Measurements from ENCODE around the gene SEC11A. TPM values are rescaled to one million over a fixed set of nuclear protein-coding genes. Genes with fewer than 3 reads are reported as not detected.

The SEC11A gene
- total and polyA plus RNA-seq, 2 donors (not counting 1 experiment from before 2014, with no cell fraction given) = 23.1 to 78.0 TPM

DNA sequence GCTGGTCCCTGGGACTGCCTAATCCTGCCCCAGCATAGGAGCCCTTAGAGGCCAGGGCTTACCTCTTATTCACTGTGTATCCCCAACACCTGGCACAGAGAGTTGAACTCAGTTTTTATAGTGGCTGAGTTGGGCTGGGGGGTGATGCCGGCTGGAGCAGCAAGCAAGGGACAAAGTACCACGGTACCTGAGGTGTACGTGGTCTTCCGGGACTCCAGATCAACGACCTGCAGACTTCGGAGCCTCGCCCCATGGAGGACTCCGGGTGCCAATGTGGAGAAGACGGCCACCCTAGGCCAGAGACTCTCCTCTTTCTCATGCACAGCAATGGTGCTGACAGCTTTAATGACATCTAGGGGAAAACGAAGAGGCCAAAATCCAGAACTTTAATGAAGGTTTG lies 69.9 kb downstream of the SEC11A start:
- Mint-ChIP-seq H3K27me3 (no peaks in the 10 kb centered on the region), H3K9me3 (ENCODE audit: insufficient read depth) (no peaks in the 10 kb centered on the region), H3K4me1 (peaks cover 11% of the 10 kb centered on the region), H3K27ac (no peak overlapping the region), H3K4me3 (no peak overlapping the region)
- H3K4me1 ChIP-seq (ENCODE audit: control insufficient read depth in 2 of 2, insufficient read depth in 2 of 2, low read length in 2 of 2) = peaks cover 4 to 5% of the 10 kb centered on the region in 2 donors
- peaks cover 4 to 71% of the 10 kb centered on the region in 2 experiments for H3K36me3 ChIP-seq (replicated peaks in 1 of 2; ENCODE audit: control extremely low read depth in 1 of 2, control insufficient read depth in 1 of 2, extremely low read depth in 1 of 2, insufficient read depth in 2 of 2, low read length in 1 of 2)
- no peak for TF ChIP-seq EZH2 (IDR thresholded peaks at IDR 0.05; ENCODE audit: borderline replicate concordance, insufficient read depth, low read depth, low read length, poor library complexity, severe bottlenecking)
- TF ChIP-seq, protein P1, sequence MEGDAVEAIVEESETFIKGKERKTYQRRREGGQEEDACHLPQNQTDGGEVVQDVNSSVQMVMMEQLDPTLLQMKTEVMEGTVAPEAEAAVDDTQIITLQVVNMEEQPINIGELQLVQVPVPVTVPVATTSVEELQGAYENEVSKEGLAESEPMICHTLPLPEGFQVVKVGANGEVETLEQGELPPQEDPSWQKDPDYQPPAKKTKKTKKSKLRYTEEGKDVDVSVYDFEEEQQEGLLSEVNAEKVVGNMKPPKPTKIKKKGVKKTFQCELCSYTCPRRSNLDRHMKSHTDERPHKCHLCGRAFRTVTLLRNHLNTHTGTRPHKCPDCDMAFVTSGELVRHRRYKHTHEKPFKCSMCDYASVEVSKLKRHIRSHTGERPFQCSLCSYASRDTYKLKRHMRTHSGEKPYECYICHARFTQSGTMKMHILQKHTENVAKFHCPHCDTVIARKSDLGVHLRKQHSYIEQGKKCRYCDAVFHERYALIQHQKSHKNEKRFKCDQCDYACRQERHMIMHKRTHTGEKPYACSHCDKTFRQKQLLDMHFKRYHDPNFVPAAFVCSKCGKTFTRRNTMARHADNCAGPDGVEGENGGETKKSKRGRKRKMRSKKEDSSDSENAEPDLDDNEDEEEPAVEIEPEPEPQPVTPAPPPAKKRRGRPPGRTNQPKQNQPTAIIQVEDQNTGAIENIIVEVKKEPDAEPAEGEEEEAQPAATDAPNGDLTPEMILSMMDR (IDR thresholded peaks at IDR 0.05) = no peak
- no peaks in the 10 kb centered on the region for H3K79me2 ChIP-seq (ENCODE audit: control insufficient read depth, insufficient read depth, low read length)
- no peak overlapping the region for H3K9ac ChIP-seq (ENCODE audit: low read length)
- POLR2A ChIA-PET = no interaction called here
- H3K9me3 ChIP-seq (ENCODE audit: control extremely low read depth in 1 of 3, control insufficient read depth in 2 of 3, insufficient read depth in 1 of 3, low read length in 2 of 3) = no peaks in the 10 kb centered on the region
- CTCF ChIA-PET = no interaction called here
- intact Hi-C loops (cut with micrococcal nuclease) = no loop called here
- no peaks in the 10 kb centered on the region for H3K27me3 ChIP-seq (replicated peaks in 1 of 4; ENCODE audit: control extremely low read depth in 1 of 4, control insufficient read depth in 3 of 4, insufficient read depth in 4 of 4, low read length in 3 of 4)
- no peak overlapping the region for H3K27ac ChIP-seq (ENCODE audit: low read length in 2 of 2)
- H3K4me2 ChIP-seq (replicated peaks; ENCODE audit: low read depth, low read length, poor library complexity, severe bottlenecking) = no peak overlapping the region
- H3K4me3 ChIP-seq (ENCODE audit: control extremely low read depth in 1 of 5, extremely low read depth in 1 of 5, insufficient read depth in 1 of 5, low read depth in 2 of 5, low read length in 4 of 5) = no peak overlapping the region
- H4K20me1 ChIP-seq (ENCODE audit: control insufficient read depth, insufficient read depth, low read length, poor library complexity, severe bottlenecking) = peaks cover 5% of the 10 kb centered on the region
- H2AFZ ChIP-seq (ENCODE audit: insufficient read depth, low read depth, low read length, poor library complexity, severe bottlenecking) = no peak overlapping the region
- no peak for ATAC-seq (ENCODE audit: low read depth)
- no peak for DNase-seq
- 100% methylated on average over 6 of the region's 10 CpGs for WGBS (ENCODE audit: insufficient coverage)

DNA sequence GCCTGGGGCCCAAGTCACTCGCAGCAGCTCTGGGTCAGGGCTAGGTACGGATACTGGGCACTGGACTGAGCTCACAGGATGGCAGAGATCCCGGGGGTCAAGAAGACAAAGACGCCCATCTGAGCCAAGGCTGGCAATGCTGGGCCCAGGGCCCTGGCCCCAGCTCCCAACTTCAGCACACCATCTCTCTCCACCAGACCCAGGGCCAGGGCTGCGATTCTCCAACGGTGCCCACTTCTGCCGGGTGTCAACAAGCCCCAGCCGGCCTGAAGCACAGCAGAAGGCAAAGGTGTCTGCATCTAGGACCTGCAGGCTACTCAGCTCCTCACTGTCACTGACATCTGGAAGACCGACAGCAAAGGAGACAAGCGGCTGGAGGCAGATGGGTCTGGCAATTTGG lies 70.4 kb downstream of the SEC11A start:
- H3K9ac ChIP-seq (ENCODE audit: low read length) = no peak overlapping the region
- CTCF ChIA-PET = no interaction called here
- H3K9me3 ChIP-seq (ENCODE audit: control extremely low read depth in 1 of 3, control insufficient read depth in 2 of 3, insufficient read depth in 1 of 3, low read length in 2 of 3) = no peaks in the 10 kb centered on the region

More for the DNA sequence above, 70.4 kb downstream of the SEC11A start:
- H3K4me3 ChIP-seq (ENCODE audit: control extremely low read depth in 1 of 5, extremely low read depth in 1 of 5, insufficient read depth in 1 of 5, low read depth in 2 of 5, low read length in 4 of 5) = no peak overlapping the region
- no peak overlapping the region for H3K4me2 ChIP-seq (replicated peaks; ENCODE audit: low read depth, low read length, poor library complexity, severe bottlenecking)
- peaks cover 4 to 71% of the 10 kb centered on the region in 2 experiments for H3K36me3 ChIP-seq (replicated peaks in 1 of 2; ENCODE audit: control extremely low read depth in 1 of 2, control insufficient read depth in 1 of 2, extremely low read depth in 1 of 2, insufficient read depth in 2 of 2, low read length in 1 of 2)
- H4K20me1 ChIP-seq (ENCODE audit: control insufficient read depth, insufficient read depth, low read length, poor library complexity, severe bottlenecking) = peaks cover 5% of the 10 kb centered on the region
- no peak overlapping the region for H3K27ac ChIP-seq (ENCODE audit: low read length in 2 of 2)
- Mint-ChIP-seq H3K4me1 (peaks cover 11% of the 10 kb centered on the region), H3K27me3 (no peaks in the 10 kb centered on the region), H3K27ac (no peak overlapping the region), H3K9me3 (ENCODE audit: insufficient read depth) (no peaks in the 10 kb centered on the region), H3K4me3 (no peak overlapping the region)
- H3K79me2 ChIP-seq (ENCODE audit: control insufficient read depth, insufficient read depth, low read length) = no peaks in the 10 kb centered on the region
- H2AFZ ChIP-seq (ENCODE audit: insufficient read depth, low read depth, low read length, poor library complexity, severe bottlenecking) = no peak overlapping the region
- TF ChIP-seq, protein P1 (IDR thresholded peaks at IDR 0.05) = no peak
- TF ChIP-seq EZH2 (IDR thresholded peaks at IDR 0.05; ENCODE audit: borderline replicate concordance, insufficient read depth, low read depth, low read length, poor library complexity, severe bottlenecking) = no peak
- POLR2A ChIA-PET = no interaction called here
- intact Hi-C loops (cut with micrococcal nuclease) = no loop called here
- H3K4me1 ChIP-seq (ENCODE audit: control insufficient read depth in 2 of 2, insufficient read depth in 2 of 2, low read length in 2 of 2) = peaks cover 4 to 5% of the 10 kb centered on the region in 2 donors
- DNase-seq (no peak), ATAC-seq (ENCODE audit: low read depth) (no peak)
- 94% methylated on average over 10 of the region's 10 CpGs for WGBS (ENCODE audit: insufficient coverage)
- H3K27me3 ChIP-seq (replicated peaks in 1 of 4; ENCODE audit: control extremely low read depth in 1 of 4, control insufficient read depth in 3 of 4, insufficient read depth in 4 of 4, low read length in 3 of 4) = no peaks in the 10 kb centered on the region
